GM18861 (cell line): ENCODE data around the gene TNKS2.
"Not testable (repeated sequence)": the region's sequence is repeated elsewhere in the genome, so short reads cannot be mapped to it uniquely, and the experiment has no call there.

ENCODE experiments used
- ATAC-seq: cut with Tn5 transposase; IDR thresholded peaks from one replicate; pipeline ENCODE4 v1.9.1; 2021; ENCODE audit not compliant: unreplicated experiment

The TNKS2 gene

DNA sequence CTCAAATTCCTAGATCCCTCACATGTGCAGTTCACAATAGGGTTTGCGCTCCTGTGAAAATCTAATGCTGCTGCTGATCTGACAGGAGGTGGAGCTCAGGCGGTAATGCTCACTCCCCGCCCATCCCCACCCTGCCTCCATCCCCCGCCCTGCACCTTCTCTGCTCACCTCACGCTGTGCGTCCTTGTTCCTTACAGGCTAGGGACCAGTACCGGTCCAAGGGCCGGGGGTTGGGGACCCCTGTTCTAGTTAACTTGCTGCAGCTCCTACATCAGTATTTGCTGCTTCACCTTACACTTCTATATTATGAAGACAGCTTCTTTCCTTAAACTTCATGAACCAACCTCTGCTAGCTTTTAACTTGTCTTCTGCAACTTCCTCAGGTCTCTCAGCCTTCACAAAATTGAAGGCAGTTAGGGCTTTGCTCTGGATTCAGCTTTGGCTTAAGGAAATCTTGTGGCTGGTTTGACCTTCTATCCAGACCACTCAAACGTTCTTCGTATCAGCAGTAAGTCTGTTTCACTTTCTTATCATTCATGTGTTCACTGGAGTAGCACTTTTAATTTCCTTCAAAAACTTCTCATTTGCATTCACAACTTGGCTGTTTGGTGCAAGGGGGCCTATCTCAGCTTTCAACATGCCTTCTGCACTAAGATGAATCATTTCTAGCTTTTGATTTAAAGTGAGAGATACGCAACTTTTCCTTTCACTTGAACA lies 1.7 kb upstream of the TNKS2 start:
- ATAC-seq = peak; percentile 27

- no peak for ATAC-seq
These were observed 1.1 kb upstream of the TNKS2 start for GRCh38 chr10:91797048-91797690.

DNA sequence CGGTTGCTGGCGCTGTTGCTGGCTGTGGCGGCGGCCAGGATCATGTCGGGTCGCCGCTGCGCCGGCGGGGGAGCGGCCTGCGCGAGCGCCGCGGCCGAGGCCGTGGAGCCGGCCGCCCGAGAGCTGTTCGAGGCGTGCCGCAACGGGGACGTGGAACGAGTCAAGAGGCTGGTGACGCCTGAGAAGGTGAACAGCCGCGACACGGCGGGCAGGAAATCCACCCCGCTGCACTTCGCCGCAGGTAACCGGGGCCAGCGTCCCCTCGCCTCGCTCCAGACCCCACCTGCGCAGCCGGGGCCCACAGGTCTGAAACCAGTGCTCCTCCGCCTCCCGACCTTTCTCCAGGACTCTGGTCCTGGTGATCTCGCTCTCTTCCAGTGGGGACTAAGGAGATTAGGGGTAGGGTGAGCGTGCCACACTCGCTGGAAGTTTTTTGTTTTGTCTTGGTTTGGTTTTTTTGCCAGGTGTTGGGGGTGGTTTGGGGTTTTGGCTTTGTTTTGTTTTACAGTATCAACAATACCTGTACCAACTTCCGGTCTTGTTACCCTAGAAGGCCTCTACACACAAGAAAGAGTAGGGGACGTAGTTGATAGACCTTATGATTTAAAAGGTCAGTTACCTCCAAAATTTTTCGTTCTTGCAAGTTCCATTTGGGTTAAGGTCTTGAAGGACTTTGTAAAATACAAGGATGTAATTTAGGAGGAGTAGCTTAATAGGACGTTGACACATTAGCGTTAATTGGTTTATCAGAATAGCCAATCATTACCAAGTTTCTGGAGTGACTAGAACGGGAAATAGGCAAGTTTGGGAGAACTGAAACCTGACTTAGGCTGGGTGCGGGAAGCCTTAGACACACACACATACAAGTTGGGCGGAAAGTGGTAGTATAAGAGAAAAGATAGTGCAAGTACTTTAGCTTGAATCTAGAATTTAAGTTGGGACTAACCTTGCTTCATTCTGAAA lies 704 bp downstream of the TNKS2 start:
- ATAC-seq = peak; percentile 10

DNA sequence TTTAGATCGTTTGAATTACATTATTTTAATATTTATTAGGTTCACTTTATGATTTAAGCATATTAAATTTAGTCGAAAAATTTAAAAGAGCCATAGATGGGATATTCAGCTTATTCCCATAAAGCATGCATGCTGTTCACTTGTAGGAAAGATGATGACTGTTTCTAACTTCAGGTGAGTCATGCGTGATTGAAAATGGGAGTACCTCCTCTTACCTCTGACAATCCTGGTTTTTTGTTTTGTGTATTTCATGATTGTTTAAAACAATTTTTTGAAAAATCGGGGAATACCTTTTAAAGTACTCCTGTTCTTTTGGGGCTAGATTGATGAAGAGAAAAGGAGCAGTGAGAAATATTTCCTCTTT lies 1.4 kb downstream of the TNKS2 start:
- ATAC-seq = no peak

DNA sequence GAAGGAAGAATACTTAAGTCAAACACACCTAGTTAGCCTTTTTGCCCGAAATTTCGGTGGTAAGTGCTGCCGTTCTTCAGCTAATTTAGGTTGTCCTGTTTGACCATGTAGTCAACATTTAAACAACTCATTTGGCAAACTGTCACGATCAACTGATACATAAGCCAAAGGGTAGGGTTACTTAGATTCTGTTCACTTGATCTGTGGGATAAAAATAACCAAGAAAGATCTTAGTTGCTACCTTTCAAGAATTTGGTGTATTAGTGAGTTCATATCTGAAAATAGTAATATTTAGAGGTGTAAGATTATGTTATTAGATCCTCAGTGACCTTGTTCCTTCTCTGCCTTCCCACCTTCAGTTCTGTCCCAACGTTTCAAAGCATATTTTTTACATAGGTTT lies 2.0 kb downstream of the TNKS2 start:
- no peak for ATAC-seq

GRCh38 chr10:91800756-91801155 lies 2.5 kb downstream of the TNKS2 start:
- ATAC-seq = no peak

- ATAC-seq = no peak
These were observed 5.3 kb downstream of the TNKS2 start for GRCh38 chr10:91803386-91804125.

DNA sequence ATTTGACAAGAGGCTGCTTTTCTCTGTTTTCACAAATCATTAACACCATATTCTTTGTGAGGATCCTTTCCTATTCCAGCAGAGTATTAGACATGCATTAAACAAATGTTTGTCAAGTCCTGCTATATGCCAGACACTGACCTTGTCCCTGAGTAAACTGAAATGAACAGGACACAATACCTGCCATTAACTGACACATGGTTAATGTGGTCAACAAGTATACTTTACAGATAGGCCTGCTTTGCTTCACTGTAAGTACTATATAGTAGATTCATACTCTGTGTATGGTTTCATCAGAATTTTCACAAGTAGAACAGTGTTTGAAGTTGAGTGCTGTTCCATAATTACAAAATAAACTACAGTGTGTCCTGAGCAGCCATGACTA lies 5.9 kb downstream of the TNKS2 start:
- no peak for ATAC-seq

DNA sequence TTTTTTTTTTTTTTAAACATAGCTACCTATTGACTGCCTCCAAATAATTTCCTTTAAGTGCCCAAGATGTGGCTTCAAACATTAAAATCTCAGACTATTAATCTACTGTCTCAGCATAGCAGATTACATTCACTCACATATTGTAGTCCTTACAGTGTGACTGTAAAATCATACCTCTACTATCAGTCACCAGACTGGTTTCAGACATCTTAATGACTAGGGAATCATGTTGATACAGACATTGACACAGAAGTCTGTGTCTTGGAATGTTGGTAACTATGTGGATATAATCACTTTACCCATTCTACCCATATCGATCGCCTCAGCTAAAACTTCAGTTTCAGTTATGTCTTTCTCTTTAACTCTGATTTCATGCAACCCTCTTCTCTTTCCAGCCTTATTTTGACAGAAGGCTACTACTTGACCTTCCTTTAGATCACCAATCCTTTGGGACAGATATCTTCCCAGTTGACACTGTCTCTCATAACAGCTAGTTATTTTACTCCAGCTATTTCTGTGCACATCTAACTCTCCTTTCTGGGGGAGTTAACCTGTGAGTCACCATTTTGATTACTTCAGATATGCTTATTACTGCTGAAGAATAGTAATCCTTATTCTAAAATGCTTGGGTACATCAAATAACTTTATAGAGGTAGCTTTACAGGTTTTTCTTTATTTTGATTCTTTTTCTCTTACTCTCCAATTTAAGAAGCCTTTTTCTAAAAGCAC lies 7.0 kb downstream of the TNKS2 start:
- no peak for ATAC-seq

GRCh38 chr10:91807264-91807663 lies 9.0 kb downstream of the TNKS2 start:
- not testable (repeated sequence) for ATAC-seq

- ATAC-seq = no peak
These were observed 15.0 kb downstream of the TNKS2 start for GRCh38 chr10:91813251-91813650.

DNA sequence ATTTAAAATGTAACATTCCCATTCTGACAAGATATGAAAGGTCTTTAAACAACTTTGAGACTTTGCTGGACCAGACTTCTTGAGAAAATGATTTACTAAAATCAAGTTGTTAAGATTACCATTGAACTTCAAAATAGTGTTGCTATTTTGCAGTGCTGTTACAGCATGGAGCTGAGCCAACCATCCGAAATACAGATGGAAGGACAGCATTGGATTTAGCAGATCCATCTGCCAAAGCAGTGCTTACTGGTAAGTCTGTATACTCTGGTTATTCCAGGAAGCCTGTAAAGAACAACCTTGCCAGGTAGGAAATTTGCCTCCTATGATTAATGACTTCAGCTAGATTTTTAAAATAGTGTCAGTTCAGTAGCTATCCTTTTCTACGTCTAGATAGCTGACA lies 18.8 kb downstream of the TNKS2 start:
- no peak for ATAC-seq

- ATAC-seq = no peak
These were observed 21.9 kb downstream of the TNKS2 start for GRCh38 chr10:91820144-91820543.

DNA sequence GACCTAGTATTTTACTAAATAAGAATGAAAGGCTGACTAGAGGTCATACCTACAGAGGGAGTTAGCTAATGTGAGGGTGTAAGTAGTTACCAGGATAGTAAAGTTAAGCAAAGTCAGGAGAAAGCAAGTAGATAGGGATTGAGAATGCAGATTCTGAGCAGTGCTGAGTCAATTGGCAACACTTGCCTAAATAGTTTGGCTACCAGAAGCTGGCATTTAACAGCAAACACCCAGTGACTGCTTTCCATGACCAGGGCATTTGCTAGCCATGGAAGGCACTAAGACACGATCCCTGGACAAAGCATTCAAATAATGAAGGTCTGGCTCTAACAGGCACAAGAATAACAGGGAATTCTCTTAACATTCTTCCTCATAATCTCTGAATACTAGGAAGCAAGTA lies 25.9 kb downstream of the TNKS2 start:
- ATAC-seq = no peak

DNA sequence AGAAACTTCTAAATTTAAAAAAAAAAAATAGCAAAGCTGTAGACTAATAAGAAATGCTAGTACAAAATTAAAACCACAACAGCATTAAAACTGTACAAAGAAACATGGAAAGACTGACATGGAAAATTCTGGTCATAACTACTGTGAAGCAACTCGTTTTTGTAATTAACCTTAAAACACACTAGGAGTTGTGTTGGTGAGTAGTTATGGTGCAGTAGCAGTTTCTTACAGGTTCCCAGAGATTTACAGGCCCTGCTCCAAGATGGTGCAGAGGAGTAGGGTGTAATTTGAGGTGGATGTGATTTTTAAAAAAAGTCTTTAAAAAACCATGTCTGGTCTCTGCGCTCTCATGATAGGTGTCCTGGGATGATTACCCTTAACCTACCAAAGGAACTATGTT lies 31.0 kb downstream of the TNKS2 start:
- ATAC-seq = no peak

DNA sequence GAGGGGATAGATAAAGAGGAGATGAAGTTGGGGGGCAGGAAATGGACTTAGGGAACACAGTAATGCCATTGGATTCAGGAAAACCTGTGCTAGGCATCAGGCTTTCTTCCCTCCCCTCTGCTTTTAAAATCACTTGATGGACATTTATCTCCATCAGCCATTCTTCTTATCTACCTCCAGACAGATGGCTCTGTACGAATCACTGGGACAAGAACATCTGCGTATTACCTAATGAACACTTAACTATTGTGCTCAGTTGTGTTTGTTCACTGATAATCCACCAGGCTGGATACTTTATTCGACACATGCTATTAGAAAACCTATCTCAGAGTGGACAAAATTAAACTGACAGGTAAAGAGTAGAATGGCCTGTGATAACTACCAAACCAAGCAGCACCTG lies 40.0 kb downstream of the TNKS2 start:
- ATAC-seq = no peak

DNA sequence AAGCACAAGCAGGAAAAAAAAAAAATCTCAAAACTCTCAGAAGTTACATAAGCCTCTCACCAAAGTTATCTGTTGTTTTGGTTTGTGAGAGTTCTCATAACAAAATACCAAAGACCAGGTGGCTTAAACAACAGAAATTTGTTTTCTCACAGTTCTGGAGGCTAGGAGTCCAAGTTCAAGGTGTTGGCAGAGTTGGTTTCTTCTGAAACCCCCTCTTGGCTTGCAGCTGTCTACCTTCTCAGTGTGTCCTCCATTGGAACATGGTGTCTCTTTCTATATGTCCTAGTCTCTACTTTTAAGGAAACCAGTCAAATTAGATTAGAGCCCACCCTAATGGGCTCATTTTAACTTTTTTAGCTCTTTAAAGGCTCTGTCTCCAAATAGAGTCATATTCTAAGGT lies 44.9 kb downstream of the TNKS2 start:
- ATAC-seq = no peak

DNA sequence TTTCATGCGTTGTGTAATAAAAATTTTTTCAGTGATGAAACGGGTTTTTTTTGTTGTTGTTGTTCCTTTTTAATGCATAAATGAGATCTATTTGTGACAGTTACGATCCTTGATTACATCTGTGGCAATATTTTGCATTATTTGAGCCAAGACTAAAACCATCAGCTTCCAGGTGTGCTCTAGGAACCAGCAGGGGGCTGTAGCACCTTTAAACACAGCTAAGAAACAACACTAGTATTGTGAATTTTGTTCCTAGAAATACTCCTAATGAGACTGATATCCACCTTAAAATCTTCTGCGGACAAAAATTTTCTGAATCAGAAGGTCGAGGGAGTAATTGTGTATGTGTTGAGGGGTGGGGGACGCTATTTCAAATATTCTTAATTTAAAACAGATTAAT lies 58.4 kb downstream of the TNKS2 start:
- no peak for ATAC-seq

DNA sequence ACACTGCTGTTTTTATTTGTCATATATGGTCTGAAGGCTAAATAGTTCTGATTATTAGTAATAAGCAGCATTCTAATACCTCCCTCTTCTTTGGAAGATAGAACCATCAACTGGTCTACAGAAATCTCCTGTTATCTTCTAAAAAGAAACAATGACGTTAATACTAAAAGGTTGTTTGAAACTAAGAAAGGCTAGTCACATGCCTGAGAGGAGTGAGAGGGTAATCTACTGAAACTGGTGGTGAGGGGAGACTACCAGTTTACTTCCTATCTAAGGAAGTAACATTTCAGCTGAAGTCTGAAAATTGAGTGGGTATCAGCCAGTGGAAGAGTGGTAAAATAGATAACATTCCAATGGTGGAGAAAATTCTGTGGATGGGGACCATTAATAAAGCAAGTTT lies 62.7 kb downstream of the TNKS2 start:
- no peak for ATAC-seq

DNA sequence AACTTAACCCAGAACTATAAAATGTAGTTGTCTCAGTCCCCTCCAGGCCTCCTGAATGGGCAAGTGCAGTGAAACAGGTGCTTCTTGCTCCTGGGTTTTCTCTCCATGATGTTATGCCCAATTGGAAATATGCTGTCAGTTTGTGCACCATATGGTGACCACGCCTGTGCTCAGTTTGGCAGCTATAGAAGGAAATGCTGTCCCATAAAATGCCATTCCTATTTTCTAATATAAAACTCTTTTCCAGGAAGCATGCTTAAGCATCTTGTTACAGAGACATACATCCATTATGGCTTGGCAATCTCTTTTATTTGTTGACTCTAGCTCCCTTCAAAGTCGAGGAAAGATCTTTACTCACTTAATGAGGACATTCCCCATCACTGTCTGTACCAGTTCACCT lies 65.9 kb downstream of the TNKS2 start:
- no peak for ATAC-seq

DNA sequence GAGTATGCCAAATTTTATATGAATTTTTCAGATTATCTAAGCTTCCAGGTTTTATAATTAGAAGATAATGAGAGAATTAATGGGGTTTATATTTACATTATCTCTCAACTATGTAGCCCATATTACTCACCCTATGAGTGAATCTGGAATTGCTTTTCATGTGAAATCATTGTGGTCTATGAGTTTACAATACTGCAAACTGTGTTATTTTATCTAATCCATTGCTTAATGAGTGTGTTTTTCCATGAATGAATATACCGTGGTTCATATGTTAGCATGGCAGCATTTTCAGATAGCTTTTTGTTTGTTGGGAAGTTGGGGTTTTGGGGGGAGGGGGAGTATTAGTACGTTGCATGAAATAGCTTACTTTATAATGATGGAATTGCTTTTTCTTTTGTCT lies 66.5 kb downstream of the TNKS2 start:
- ATAC-seq = no peak
